MG63 (cell line): ENCODE measurements around the gene RDH16. TPM values are rescaled to one million over a fixed set of nuclear protein-coding genes. Genes with fewer than 3 reads are reported as not detected.
"Not testable (repeated sequence)": the region's sequence is repeated elsewhere in the genome, so short reads cannot be mapped to it uniquely, and the experiment has no call there.

Experiments used
- DNase-seq: peaks from one replicate; pipeline ENCODE4 v3.0.0-alpha.2; 2020
- H3K27me3 ChIP-seq: fragments of 250-450 bp; sonication (Bioruptor Pico); 2 replicates; pipeline ENCODE4 v1.5.1; 2020; ENCODE audit warnings: mild to moderate bottlenecking, moderate library complexity
- H3K36me3 ChIP-seq: fragments of 250-450 bp; sonication (Bioruptor Pico); 2 replicates; pipeline ENCODE4 v1.5.1; 2020; ENCODE audit warnings: mild to moderate bottlenecking, moderate library complexity
- H3K4me3 ChIP-seq: fragments of 250-450 bp; sonication (Bioruptor Pico); 2 replicates; pipeline ENCODE4 v1.5.1; 2020; ENCODE audit warnings: mild to moderate bottlenecking, moderate library complexity
- H3K9me3 ChIP-seq: fragments of 250-450 bp; sonication (Bioruptor Pico); 2 replicates; pipeline ENCODE4 v1.5.1; 2020; ENCODE audit warnings: mild to moderate bottlenecking, moderate library complexity
- total RNA-seq: library from RNA; depleted of rRNA; stranded (reverse); fragments of >200 nt; shearing (Covaris generic); gene quantifications from 2 replicates; pipeline ENCODE4 v1.2.3, GENCODE V29; 2014; ENCODE audit warnings: low replicate concordance; rRNA removed

RDH16 gene
- total RNA-seq, 1 experiment from 2014 or later = not detected

DNA sequence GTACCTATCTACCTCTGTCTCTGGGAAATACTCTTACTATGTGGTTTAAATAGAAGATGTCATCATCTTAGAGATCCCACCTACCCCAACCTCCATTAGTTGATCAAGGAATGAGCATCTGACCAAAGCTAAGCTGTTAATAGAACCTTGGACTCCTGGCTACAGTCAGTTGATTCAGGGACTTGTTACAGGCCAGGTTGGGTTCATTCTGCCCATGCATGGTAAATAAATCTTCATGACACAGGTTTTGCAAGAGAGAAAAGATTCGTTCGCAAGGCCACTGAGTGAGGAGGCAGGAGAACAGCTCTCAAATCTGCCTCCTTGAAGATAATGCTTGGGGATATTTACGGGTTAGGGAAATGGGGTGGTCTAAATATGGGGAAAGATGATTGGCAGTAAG lies 42.7 kb downstream of the RDH16 start:
- DNase-seq = no peak
- no peaks in the 10 kb centered on the region for H3K27me3 ChIP-seq
- H3K36me3 ChIP-seq = no peaks in the 10 kb centered on the region
- no peak overlapping the region for H3K4me3 ChIP-seq
- peaks cover 2% of the 10 kb centered on the region for H3K9me3 ChIP-seq

DNA sequence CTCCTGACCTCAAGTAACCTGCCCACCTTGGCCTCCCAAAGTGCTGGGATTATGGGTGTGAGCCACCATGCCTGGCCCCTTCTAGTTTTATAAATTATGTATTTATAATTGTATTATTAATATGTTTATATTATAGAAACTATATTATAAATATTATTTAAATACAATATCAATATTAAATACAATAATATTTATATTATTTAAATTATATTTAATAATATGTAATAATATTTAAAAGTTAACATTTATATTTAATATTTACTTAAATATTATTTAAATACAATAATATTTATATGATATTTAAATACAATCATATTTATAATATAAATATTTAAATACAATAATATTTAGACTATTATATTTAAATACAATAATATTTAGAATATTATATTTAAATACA lies 43.2 kb downstream of the RDH16 start:
- DNase-seq = no peak
- Histone ChIP-seq H3K4me3 (no peak overlapping the region), H3K27me3 (no peaks in the 10 kb centered on the region), H3K36me3 (no peaks in the 10 kb centered on the region), H3K9me3 (peaks cover 6% of the 10 kb centered on the region)

DNA sequence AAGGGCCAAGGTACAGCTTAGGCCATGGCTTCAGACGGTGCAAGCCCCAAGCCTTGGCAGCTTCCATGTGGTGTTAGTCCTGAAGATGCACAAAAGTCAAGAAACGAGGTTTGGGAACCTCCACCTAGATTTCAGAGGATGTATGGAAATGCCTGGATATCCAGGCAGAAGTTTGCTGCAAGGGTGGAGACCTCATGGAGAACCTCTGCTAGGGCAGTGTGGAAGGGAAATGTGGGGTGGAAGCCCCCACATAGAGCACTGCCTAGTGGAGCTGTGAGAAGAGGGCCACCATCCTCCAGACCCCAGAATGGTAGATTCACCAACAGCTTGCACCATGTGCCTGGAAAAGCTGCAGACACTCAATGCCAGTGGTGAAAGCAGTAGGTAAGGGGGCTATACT lies 48.0 kb downstream of the RDH16 start:
- not testable (repeated sequence) for H3K36me3 ChIP-seq, H3K4me3 ChIP-seq, DNase-seq, H3K9me3 ChIP-seq, H3K27me3 ChIP-seq

DNA sequence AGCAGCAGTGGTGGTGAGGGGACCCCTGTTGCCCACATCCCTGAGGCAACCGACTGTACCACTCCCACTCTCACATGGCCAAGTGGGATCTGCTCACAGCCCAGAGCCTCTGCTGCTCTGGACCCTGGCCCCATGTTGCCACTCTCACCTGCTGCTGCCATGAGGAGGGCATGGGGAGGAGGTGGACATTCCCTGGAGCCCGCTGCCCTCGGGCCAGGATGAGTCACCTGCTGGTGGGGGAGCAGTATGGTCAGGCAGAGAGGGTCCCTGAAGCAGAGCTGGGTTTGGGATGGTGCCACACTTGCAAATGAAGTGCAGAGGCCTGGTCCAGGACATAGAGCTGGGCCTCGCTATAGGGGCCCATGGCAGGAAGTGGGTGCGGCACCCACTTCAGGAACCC lies 49.3 kb downstream of the RDH16 start:
- Histone ChIP-seq H3K36me3 (no peaks in the 10 kb centered on the region), H3K27me3 (no peaks in the 10 kb centered on the region), H3K9me3 (peaks cover 12% of the 10 kb centered on the region), H3K4me3 (no peak overlapping the region)
- DNase-seq = no peak

DNA sequence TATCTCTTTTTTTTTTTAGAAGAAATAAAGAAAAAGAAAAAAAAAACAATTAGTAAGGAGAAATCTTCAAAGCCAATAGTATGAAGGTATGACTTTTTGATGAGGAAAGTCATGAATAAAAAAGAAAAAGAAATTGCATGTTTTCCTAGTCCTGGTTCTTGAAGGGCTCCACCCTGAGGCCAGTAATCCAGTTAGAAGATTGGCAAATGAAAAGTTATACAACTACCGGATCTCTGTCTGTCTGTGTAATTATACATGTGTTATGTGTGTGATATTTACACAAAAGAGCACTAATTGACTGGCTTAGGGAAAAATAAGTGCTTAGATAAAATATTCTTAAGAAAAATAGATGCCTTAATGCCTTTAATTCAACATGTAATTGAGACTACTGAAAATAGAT lies 51.6 kb downstream of the RDH16 start:
- Histone ChIP-seq H3K36me3 (no peaks in the 10 kb centered on the region), H3K27me3 (no peaks in the 10 kb centered on the region), H3K4me3 (no peak overlapping the region), H3K9me3 (peaks cover 18% of the 10 kb centered on the region)
- DNase-seq = no peak

DNA sequence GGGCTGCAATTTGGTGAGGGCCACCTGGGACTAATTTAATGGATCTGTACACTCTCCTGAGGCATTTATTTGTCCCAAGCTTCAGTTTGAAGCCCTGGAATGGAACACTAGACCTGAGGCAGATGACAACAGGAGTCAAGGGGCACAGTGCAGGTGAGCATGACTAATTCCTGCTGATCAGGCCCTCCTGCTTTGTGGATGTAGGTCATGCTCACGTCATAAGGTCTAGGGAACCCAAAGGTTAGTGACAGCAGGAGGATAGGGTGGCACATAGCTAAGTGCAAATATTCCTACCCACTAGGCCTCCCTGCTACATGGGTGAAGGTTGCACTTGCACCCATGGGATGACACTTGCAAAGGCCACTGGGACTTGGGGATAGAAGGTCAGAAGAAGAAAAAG lies 54.0 kb downstream of the RDH16 start:
- Histone ChIP-seq H3K9me3 (peaks cover 14% of the 10 kb centered on the region), H3K4me3 (no peak overlapping the region), H3K27me3 (no peaks in the 10 kb centered on the region), H3K36me3 (no peaks in the 10 kb centered on the region)
- DNase-seq = no peak

Other genes with a start within 250 kb of the RDH16 start
- 1,715 and 2,709 TPM in 2 replicates for gene NACA, start 232.3 kb downstream of the RDH16 start, total RNA-seq
- gene PRIM1, start 205.3 kb downstream of the RDH16 start, total RNA-seq = 25.1 and 44.7 TPM in 2 replicates
- gene HSD17B6, start 194.3 kb downstream of the RDH16 start, total RNA-seq = 0.44 and 3.0 TPM in 2 replicates
- gene SDR9C7, start 23.2 kb downstream of the RDH16 start, total RNA-seq = not detected in 2 replicates
- gene ZBTB39, start 48.9 kb upstream of the RDH16 start, total RNA-seq = 3.1 and 3.3 TPM in 2 replicates
- gene TAC3, start 58.9 kb upstream of the RDH16 start, total RNA-seq = 0.36 TPM in 1 of 2 replicates, not detected in the other
- gene MYO1A, start 92.5 kb upstream of the RDH16 start, total RNA-seq = not detected in 2 replicates
- 14.6 and 14.9 TPM in 2 replicates for gene NEMP1, start 121.2 kb upstream of the RDH16 start, total RNA-seq
- gene NAB2, start 131.5 kb upstream of the RDH16 start, total RNA-seq = 28.7 and 45.1 TPM in 2 replicates
- 53.6 and 59.7 TPM in 2 replicates for gene STAT6, start 153.8 kb upstream of the RDH16 start, total RNA-seq
- 29.1 and 39.0 TPM in 2 replicates for gene LRP1, start 170.9 kb upstream of the RDH16 start, total RNA-seq
- gene LRP1-AS, start 190.0 kb upstream of the RDH16 start, total RNA-seq = not detected in 2 replicates